ENCODE measurements around the gene MAP3K15. TPM values are rescaled to one million over a fixed set of nuclear protein-coding genes. Genes with fewer than 3 reads are reported as not detected.
A peak's percentile ranks its signal among the peaks of the same experiment; 100 is the strongest.

MAP3K15 gene
- polyA plus RNA-seq, 3 donors: not detected

DNA sequence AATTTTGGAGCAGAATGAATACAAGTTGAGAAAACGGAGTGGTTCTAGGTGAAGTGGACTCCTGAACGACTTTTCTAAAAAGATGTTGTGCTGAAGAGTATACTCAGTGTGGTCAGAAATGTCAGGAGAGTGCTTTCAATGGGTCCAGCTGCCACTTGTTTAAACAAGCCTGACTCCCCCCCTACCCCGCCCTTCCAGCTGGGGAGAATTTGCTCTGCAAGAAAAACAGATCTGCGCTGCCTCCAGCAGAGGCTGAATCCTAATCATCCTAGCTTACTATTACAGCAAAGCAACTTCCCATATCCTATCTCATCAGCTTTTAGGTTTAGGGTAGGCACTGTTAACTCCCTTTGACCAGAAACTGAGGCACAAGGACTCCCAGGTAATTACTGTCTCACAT is 1.9 kb downstream of the MAP3K15 start:
- H3K4me1 ChIP-seq (ENCODE audit: control insufficient read depth in 1 of 2, insufficient read depth in 2 of 2, low read length in 2 of 2): peaks cover 3 to 4% of the 10 kb centered on the region in 2 donors
- peaks cover 5% of the 10 kb centered on the region for H3K4me1 Mint-ChIP-seq
- WGBS (ENCODE audit: insufficient coverage): 20% methylated on average over 1 of the region's 4 CpGs
- H3K27ac Mint-ChIP-seq: peak overlapping the region in 1 of 7 donors; percentile 64
- H3K9ac ChIP-seq (ENCODE audit: insufficient read depth, low read length, poor library complexity, severe bottlenecking): no peak overlapping the region
- H3K4me3 ChIP-seq (replicated peaks in 1 of 3; ENCODE audit: low read depth in 2 of 3, low read length in 3 of 3): no peak overlapping the region
- H4K20me1 ChIP-seq (ENCODE audit: insufficient read depth, low read length): no peaks in the 10 kb centered on the region
- H2AFZ ChIP-seq (ENCODE audit: insufficient read depth, low read depth, low read length, poor library complexity, severe bottlenecking): no peak overlapping the region
- H3K27ac ChIP-seq (ENCODE audit: low read depth in 1 of 2, low read length in 2 of 2): no peak overlapping the region
- DNase-seq: no peak
- no peaks in the 10 kb centered on the region for H3K36me3 Mint-ChIP-seq
- intact Hi-C loops (cut with micrococcal nuclease): no loop called here
- no peak overlapping the region for H3K4me2 ChIP-seq (replicated peaks; ENCODE audit: extremely low read depth, low read length, poor library complexity, severe bottlenecking)
- peaks cover 0 to 14% (median 3%) of the 10 kb centered on the region in 7 donors for H3K9me3 Mint-ChIP-seq
- TF ChIP-seq, protein P1, sequence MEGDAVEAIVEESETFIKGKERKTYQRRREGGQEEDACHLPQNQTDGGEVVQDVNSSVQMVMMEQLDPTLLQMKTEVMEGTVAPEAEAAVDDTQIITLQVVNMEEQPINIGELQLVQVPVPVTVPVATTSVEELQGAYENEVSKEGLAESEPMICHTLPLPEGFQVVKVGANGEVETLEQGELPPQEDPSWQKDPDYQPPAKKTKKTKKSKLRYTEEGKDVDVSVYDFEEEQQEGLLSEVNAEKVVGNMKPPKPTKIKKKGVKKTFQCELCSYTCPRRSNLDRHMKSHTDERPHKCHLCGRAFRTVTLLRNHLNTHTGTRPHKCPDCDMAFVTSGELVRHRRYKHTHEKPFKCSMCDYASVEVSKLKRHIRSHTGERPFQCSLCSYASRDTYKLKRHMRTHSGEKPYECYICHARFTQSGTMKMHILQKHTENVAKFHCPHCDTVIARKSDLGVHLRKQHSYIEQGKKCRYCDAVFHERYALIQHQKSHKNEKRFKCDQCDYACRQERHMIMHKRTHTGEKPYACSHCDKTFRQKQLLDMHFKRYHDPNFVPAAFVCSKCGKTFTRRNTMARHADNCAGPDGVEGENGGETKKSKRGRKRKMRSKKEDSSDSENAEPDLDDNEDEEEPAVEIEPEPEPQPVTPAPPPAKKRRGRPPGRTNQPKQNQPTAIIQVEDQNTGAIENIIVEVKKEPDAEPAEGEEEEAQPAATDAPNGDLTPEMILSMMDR (IDR thresholded peaks at IDR 0.05): no peak
- H3K4me3 Mint-ChIP-seq: peak overlapping the region in 1 of 2 donors; percentile 42
- peaks cover 29 to 54% (median 35%) of the 10 kb centered on the region in 3 donors for H3K27me3 Mint-ChIP-seq (ENCODE audit: low read depth in 3 of 3)
- no peaks in the 10 kb centered on the region for H3K36me3 ChIP-seq (replicated peaks in 1 of 2; ENCODE audit: control insufficient read depth in 1 of 2, insufficient read depth in 2 of 2, low read length in 2 of 2)
- H3K79me2 ChIP-seq (ENCODE audit: insufficient read depth, low read length): no peaks in the 10 kb centered on the region
- peaks cover 4 to 49% of the 10 kb centered on the region in 2 donors for H3K27me3 ChIP-seq (ENCODE audit: control insufficient read depth in 2 of 2, insufficient read depth in 2 of 2, low read length in 2 of 2)
- H3K9me3 ChIP-seq (replicated peaks in 1 of 2; ENCODE audit: control insufficient read depth in 1 of 2, insufficient read depth in 1 of 2, low read length in 2 of 2): peaks cover 0 to 8% of the 10 kb centered on the region in 2 donors

GRCh38 chrX:19512961-19513360 is 2.3 kb downstream of the MAP3K15 start:
- H3K9ac ChIP-seq (ENCODE audit: insufficient read depth, low read length, poor library complexity, severe bottlenecking): no peak overlapping the region
- no peak overlapping the region for H3K4me3 ChIP-seq (replicated peaks in 1 of 3; ENCODE audit: low read depth in 2 of 3, low read length in 3 of 3)
- Mint-ChIP-seq H3K27me3 (ENCODE audit: low read depth in 3 of 3) (peaks cover 26 to 52% (median 35%) of the 10 kb centered on the region in 3 donors), H3K9me3 (peaks cover 0 to 14% (median 4%) of the 10 kb centered on the region in 7 donors), H3K36me3 (no peaks in the 10 kb centered on the region), H3K4me1 (peaks cover 5% of the 10 kb centered on the region), H3K4me3 (no peak overlapping the region), H3K27ac (peak overlapping the region in 1 of 7 donors; percentile 64)
- intact Hi-C loops (cut with micrococcal nuclease): no loop called here
- WGBS (ENCODE audit: insufficient coverage): 40% methylated on average over 2 of the region's 9 CpGs
- no peak overlapping the region for H3K4me2 ChIP-seq (replicated peaks; ENCODE audit: extremely low read depth, low read length, poor library complexity, severe bottlenecking)
- peaks cover 3 to 4% of the 10 kb centered on the region in 2 donors for H3K4me1 ChIP-seq (ENCODE audit: control insufficient read depth in 1 of 2, insufficient read depth in 2 of 2, low read length in 2 of 2)
- TF ChIP-seq, protein P1 (IDR thresholded peaks at IDR 0.05): no peak
- no peak overlapping the region for H2AFZ ChIP-seq (ENCODE audit: insufficient read depth, low read depth, low read length, poor library complexity, severe bottlenecking)
- no peaks in the 10 kb centered on the region for H4K20me1 ChIP-seq (ENCODE audit: insufficient read depth, low read length)
- peaks cover 0 to 8% of the 10 kb centered on the region in 2 donors for H3K9me3 ChIP-seq (replicated peaks in 1 of 2; ENCODE audit: control insufficient read depth in 1 of 2, insufficient read depth in 1 of 2, low read length in 2 of 2)
- DNase-seq: no peak
- H3K27ac ChIP-seq (ENCODE audit: low read depth in 1 of 2, low read length in 2 of 2): no peak overlapping the region
- H3K27me3 ChIP-seq (ENCODE audit: control insufficient read depth in 2 of 2, insufficient read depth in 2 of 2, low read length in 2 of 2): peaks cover 4 to 47% of the 10 kb centered on the region in 2 donors
- H3K79me2 ChIP-seq (ENCODE audit: insufficient read depth, low read length): no peaks in the 10 kb centered on the region
- no peaks in the 10 kb centered on the region for H3K36me3 ChIP-seq (replicated peaks in 1 of 2; ENCODE audit: control insufficient read depth in 1 of 2, insufficient read depth in 2 of 2, low read length in 2 of 2)

All from CD14-positive monocyte (primary cell).